Neuron (in vitro differentiated cells): ENCODE data around the gene BMAL1.
"Not testable (repeated sequence)": the region's sequence is repeated elsewhere in the genome, so short reads cannot be mapped to it uniquely, and the experiment has no call there.

Experiments used
- H2AFZ ChIP-seq: one replicate; pipeline ENCODE4 v1.6.1; 2013; ENCODE audit warnings: low read depth, mild to moderate bottlenecking, inconsistent platforms, low read length, moderate library complexity
- H3K27me3 ChIP-seq: one replicate; pipeline ENCODE4 v1.6.1; 2013; ENCODE audit warnings: low read length; ENCODE audit not compliant: insufficient read depth
- H3K36me3 ChIP-seq: one replicate; pipeline ENCODE4 v1.6.1; 2013; ENCODE audit warnings: low read length; ENCODE audit not compliant: insufficient read depth
- H3K4me1 ChIP-seq: one replicate; pipeline ENCODE4 v1.6.1; 2013; ENCODE audit warnings: low read length; ENCODE audit not compliant: insufficient read depth
- H3K4me3 ChIP-seq: 2 replicates; pipeline ENCODE4 v1.5.1; 2013; ENCODE audit warnings: mild to moderate bottlenecking, low read length, moderate library complexity
- H3K9me3 ChIP-seq: one replicate; pipeline ENCODE4 v1.6.1; 2013; ENCODE audit warnings: low read length

Gene BMAL1

DNA sequence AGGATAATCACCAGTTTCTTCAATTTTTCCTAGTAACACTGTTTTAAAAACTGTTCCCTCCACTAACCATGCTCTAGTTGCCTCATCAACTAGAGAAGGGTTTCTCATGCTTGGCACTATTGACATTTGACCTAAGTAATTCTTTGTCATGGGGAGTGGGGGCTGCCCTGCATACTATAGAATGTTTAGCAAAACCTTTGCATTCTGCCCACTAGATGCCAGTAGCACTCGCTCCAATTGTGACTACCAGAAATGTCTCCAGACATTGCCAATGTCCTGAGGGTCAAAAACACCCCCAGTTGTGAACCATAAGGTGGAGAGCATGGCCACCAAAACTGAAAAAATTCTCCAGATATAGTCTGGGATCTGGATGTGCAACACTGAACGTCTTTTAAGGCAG lies 27.6 kb upstream of the BMAL1 start:
- H3K27me3 ChIP-seq, result no peaks in the 10 kb centered on the region
- no peak overlapping the region for H2AFZ ChIP-seq
- no peak overlapping the region for H3K4me3 ChIP-seq
- no peaks in the 10 kb centered on the region for H3K9me3 ChIP-seq
- H3K4me1 ChIP-seq, result peaks cover 6% of the 10 kb centered on the region
- no peaks in the 10 kb centered on the region for H3K36me3 ChIP-seq

GRCh38 chr11:13251966-13252365 lies 25.6 kb upstream of the BMAL1 start:
- Histone ChIP-seq H3K9me3 (no peaks in the 10 kb centered on the region), H3K4me3 (no peak overlapping the region), H2AFZ (no peak overlapping the region), H3K36me3 (no peaks in the 10 kb centered on the region), H3K4me1 (peaks cover 6% of the 10 kb centered on the region), H3K27me3 (no peaks in the 10 kb centered on the region)

GRCh38 chr11:13252438-13252837 lies 25.2 kb upstream of the BMAL1 start:
- H3K36me3 ChIP-seq, result no peaks in the 10 kb centered on the region
- no peak overlapping the region for H3K4me3 ChIP-seq
- peaks cover 6% of the 10 kb centered on the region for H3K4me1 ChIP-seq
- no peaks in the 10 kb centered on the region for H3K9me3 ChIP-seq
- H2AFZ ChIP-seq, result no peak overlapping the region
- no peaks in the 10 kb centered on the region for H3K27me3 ChIP-seq

DNA sequence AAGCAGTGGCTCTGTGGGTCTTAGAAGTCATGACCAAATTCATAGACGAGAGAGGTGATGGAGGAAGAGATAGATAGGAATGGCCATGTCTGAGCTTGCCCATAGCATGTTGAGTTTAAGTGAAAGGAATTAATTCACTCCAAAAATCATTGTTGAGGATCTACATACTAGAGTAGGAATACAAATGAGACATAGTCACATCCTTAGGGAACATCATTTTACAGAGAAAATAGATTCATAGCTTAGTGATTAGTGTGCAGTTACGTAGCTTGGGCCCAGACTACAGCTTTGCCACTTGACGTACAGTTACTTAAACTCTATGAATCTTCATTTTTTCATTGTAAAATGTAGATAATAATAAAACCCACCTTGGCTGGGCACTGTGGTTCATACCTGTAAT lies 21.4 kb upstream of the BMAL1 start:
- Histone ChIP-seq H2AFZ (no peak overlapping the region), H3K36me3 (no peaks in the 10 kb centered on the region), H3K4me3 (no peak overlapping the region), H3K9me3 (no peaks in the 10 kb centered on the region), H3K4me1 (no peaks in the 10 kb centered on the region), H3K27me3 (no peaks in the 10 kb centered on the region)

DNA sequence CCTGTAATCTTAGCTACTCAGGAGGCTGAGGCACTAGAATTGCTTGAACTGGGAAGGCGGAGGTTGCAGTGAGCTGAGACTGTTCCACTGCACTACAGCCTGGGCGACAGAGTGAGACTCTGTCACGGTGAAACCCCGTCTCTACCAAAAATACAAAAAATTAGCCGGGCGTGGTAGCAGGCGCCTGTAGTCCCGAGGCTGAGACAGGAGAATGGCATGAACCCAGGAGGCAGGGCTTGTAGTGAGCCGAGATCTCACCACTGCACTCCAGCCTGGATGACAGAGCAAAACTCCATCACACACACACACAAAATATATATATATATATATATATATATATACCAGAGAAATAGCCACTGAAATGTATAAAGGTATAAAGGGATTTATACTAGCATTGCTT lies 19.5 kb upstream of the BMAL1 start:
- H2AFZ ChIP-seq, H3K36me3 ChIP-seq, H3K27me3 ChIP-seq, H3K4me3 ChIP-seq, H3K9me3 ChIP-seq: not testable (repeated sequence)
- H3K4me1 ChIP-seq, result peaks cover 10% of the 10 kb centered on the region

DNA sequence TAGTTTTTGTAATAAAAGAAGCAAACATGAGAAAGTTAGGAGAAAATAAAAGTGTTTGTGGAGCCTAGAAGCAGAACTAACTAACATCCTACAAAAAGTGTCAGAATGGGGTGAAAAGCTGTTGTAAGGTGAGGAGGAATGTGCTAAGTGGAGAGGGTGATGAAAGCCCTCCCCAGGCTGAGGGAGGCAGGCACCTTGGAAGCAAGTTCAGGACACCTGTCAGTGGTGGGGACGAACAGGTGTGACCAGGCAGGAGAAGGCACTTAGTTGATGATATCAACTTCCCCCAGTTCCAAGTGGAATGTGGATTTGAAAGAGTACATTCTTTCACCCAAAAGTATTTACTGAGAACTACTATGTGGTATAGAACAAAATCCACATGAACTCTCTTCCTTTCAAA lies 18.7 kb upstream of the BMAL1 start:
- Histone ChIP-seq H3K27me3 (no peaks in the 10 kb centered on the region), H3K4me1 (peaks cover 10% of the 10 kb centered on the region), H3K36me3 (no peaks in the 10 kb centered on the region), H2AFZ (no peak overlapping the region), H3K4me3 (no peak overlapping the region), H3K9me3 (no peaks in the 10 kb centered on the region)

DNA sequence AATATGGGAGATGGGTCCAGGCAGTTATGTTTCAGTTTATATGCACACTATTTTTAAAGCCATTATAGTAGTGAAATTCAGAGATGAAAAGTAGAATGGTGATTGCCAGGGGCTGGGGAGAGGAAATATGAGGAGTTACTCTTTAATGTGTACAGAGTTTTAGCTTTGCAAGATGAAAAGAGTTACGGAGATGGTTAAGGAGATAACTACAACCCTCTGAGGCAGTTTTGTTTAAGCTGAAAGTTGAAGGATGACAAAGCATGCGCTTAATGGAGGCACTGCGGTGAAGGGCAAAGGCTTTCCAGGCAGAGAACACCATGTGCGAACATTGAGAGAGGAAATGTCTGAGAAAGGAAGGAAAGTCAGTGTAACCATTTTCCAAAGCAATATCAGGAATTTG lies 18.2 kb upstream of the BMAL1 start:
- H3K9me3 ChIP-seq, result no peaks in the 10 kb centered on the region
- no peak overlapping the region for H3K4me3 ChIP-seq
- H3K4me1 ChIP-seq, result peaks cover 10% of the 10 kb centered on the region

GRCh38 chr11:13260201-13260962 lies 17.2 kb upstream of the BMAL1 start:
- Histone ChIP-seq H2AFZ (no peak overlapping the region), H3K4me3 (no peak overlapping the region), H3K4me1 (peaks cover 10% of the 10 kb centered on the region), H3K36me3 (no peaks in the 10 kb centered on the region), H3K9me3 (no peaks in the 10 kb centered on the region), H3K27me3 (no peaks in the 10 kb centered on the region)

More for the DNA sequence above, 18.2 kb upstream of the BMAL1 start:
- H3K27me3 ChIP-seq, result no peaks in the 10 kb centered on the region
- H3K36me3 ChIP-seq, result no peaks in the 10 kb centered on the region
- H2AFZ ChIP-seq, result no peak overlapping the region

- Histone ChIP-seq H3K4me3 (no peak overlapping the region), H3K27me3 (no peaks in the 10 kb centered on the region), H2AFZ (peak overlapping the region; percentile 70), H3K9me3 (no peaks in the 10 kb centered on the region), H3K4me1 (peaks cover 10% of the 10 kb centered on the region), H3K36me3 (no peaks in the 10 kb centered on the region)
These were observed 16.5 kb upstream of the BMAL1 start for GRCh38 chr11:13260963-13261588.

DNA sequence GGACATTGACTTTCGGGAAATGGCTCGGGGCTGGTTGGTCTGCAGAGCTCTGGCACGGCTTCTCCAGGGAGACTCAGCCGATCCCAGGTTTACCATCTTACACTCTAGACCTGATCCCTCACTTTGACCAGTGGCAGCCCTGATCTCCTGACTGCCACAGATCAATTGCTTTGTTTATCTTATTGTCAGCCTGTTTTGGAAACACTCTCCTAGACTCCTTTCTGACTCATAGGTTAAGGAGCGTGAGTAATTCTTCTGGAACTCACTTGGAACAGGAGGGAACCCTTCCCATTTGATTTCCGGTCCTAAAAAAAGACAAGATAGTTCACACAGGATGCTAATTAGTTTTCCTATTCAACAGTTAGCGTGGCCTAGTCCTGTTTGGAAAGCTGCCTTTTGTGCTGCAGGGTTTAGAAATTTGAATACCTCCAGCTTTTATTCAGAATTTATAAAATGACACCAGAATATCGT lies 16.0 kb upstream of the BMAL1 start:
- H3K4me1 ChIP-seq, result peaks cover 10% of the 10 kb centered on the region
- no peaks in the 10 kb centered on the region for H3K36me3 ChIP-seq
- no peak overlapping the region for H3K4me3 ChIP-seq

DNA sequence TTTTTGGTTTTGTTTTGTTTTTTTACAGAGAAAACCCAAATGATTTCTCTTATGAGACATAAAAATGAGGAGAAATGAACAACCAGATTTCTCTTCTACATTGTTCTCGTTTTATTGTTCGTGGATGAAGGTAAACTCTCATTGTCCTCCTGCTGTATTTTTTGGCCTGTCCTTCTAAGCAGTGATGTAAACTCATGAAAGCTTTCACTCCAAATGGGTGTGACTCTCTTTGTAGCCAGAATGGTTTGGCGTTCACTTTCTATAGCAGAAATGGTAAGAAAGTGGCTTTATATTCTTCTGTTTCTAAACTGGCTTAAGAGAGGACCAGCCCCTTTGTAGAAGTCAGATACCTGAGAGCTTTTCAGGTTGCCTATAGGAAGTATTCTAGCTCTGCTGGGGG lies 15.5 kb upstream of the BMAL1 start:
- Histone ChIP-seq H3K36me3 (no peaks in the 10 kb centered on the region), H3K4me1 (peaks cover 10% of the 10 kb centered on the region), H3K9me3 (no peaks in the 10 kb centered on the region), H2AFZ (peak overlapping the region; percentile 70), H3K27me3 (no peaks in the 10 kb centered on the region), H3K4me3 (no peak overlapping the region)

More for the DNA sequence above, 16.0 kb upstream of the BMAL1 start:
- H2AFZ ChIP-seq, result peak overlapping the region; percentile 70
- no peaks in the 10 kb centered on the region for H3K9me3 ChIP-seq
- H3K27me3 ChIP-seq, result no peaks in the 10 kb centered on the region

GRCh38 chr11:13268791-13269190 lies 8.8 kb upstream of the BMAL1 start:
- Histone ChIP-seq H3K4me3 (no peak overlapping the region), H3K36me3 (no peaks in the 10 kb centered on the region), H3K4me1 (no peaks in the 10 kb centered on the region), H3K9me3 (no peaks in the 10 kb centered on the region), H3K27me3 (peaks cover 1% of the 10 kb centered on the region), H2AFZ (no peak overlapping the region)

DNA sequence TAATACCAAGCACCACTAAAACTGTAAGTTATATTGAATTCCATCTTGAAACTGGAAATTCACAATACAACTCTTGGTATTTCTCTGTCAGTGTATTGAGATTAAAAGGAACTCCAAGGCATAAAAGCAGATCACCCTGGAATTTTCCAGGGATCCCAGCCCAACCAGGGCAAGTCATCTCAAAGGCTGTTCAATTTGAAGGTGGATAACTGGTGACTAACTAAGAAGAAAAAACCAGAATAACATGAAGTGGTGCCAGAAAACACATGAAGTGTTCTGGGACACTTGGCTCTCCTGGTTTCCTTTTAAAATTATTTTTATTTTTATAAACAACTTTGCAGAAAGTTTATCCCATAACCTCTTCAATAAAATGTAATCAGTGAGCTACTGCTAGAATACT lies 7.8 kb upstream of the BMAL1 start:
- H3K9me3 ChIP-seq, result no peaks in the 10 kb centered on the region
- H3K27me3 ChIP-seq, result peaks cover 5% of the 10 kb centered on the region
- H2AFZ ChIP-seq, result no peak overlapping the region
- no peaks in the 10 kb centered on the region for H3K4me1 ChIP-seq
- H3K36me3 ChIP-seq, result no peaks in the 10 kb centered on the region
- no peak overlapping the region for H3K4me3 ChIP-seq
